HS-5 (cell line): ENCODE data around the gene TDRD1.

Experiments
- DNase-seq: peaks from one replicate; pipeline ENCODE4 v3.0.0-alpha.2; 2012; ENCODE audit warnings: low read depth

The TDRD1 gene

DNA sequence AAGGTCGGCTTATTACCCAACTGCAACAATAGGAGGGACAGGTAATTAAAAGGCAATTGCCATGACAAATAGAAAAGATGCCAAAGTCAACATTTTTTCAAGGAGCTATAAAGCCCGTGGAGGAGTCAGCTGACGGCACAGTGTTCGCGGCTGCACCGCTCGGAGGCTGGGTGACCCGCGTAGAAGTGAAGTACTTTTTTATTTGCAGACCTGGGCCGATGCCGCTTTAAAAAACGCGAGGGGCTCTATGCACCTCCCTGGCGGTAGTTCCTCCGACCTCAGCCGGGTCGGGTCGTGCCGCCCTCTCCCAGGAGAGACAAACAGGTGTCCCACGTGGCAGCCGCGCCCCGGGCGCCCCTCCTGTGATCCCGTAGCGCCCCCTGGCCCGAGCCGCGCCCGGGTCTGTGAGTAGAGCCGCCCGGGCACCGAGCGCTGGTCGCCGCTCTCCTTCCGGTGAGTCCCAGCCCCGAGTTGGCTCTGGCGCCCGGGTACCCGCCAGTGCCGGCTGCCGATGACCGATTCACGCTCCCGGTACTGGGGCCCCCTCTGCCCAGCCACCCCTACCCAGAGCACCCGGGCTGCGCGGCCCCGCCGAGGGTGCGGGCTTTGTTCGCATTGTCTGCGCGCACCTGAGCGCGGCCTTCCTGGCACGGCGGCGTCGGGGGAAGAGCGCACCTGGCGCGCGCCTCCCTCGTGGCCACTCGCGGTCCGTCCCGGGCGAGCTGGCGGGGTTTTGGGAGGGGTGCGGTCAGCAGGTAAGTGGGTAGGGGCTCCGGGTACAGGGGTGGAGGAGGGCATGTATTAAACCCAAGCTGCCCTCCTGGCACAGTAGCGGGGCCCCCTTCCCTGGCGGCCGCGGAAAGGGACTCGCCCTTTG lies 60.2 kb downstream of the TDRD1 start, which contains the start of gene VWA2:
TSS of gene VWA2 (plus strand) at position 138 of the 877 bp plus-strand sequence. CDS start 9,460 bp downstream, outside the sequence.
- DNase-seq: no peak

DNA sequence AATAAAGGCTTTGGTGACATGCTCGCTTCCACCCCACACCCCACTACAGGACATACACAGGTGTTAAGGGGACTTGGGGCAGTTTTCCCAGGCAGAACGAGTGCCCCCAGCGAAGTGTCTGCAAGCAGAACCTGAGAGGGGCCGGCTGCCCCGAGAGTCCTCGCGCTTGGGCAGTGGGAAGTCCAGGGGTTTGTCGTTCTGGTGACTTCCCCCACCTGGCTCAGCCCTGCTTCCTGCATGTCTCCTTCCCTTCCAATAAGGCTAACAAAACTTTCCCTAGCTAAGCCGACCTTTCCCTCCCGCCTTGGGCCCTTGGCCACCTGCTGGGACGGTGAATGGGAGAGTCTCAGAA lies 60.8 kb downstream of the TDRD1 start:
- no peak for DNase-seq

DNA sequence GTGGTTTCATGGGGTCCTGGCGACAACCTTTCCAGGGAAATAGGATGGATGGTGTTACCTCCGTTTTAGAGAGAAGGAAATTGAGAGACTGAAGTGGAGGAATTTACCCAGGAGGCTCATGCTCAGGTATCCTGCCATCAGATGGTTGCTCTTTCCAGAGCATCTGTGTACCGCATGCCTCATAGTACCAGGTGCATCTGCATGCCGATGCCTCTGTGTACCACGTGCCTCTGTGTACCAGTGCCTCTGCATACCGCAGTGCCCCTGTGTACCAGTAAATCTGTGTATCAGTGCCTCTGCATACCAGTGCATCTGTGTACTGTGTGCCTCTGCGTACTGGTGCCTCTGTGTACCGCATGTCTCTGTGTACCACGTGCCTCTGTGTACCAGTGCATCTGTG lies 63.1 kb downstream of the TDRD1 start:
- DNase-seq: no peak

DNA sequence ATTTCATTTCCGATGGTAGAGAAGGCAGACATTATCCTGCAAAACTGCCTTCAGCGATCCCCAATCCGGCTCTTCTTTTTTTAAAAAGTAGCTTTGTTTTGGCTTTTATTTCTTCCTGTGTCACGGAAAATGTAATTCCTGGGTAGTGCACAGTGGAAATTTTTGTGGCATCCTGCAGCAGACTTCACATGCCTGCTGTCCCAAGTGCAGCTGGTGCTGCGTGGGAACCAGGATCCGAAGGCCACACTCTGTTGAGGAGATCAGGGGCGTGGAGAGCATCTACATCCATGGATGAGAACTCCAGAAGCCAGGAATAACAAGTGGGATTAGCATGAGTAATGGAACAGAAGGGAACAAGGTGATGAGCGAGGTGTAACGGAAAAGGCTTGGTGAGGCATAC lies 64.5 kb downstream of the TDRD1 start:
- DNase-seq: no peak

DNA sequence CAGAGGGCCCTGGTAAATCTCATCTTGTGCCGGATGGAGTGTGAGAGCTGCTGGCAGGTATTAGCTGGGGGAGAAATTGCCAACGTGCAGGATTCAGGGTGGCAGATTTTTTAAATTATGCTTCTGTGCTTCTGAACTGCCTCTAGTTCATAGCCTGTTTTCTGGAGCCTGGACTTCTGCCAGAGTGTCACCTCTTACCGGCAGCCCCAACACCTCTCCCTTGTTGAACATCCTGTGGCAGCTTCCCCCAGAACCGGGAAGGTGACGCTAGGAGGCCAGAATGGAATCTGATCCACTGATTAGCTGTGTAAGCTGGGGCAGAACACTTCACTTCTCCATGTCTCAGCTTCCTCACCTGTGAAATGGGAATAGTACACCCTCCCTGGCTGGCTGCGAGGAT lies 65.0 kb downstream of the TDRD1 start:
- DNase-seq: no peak

DNA sequence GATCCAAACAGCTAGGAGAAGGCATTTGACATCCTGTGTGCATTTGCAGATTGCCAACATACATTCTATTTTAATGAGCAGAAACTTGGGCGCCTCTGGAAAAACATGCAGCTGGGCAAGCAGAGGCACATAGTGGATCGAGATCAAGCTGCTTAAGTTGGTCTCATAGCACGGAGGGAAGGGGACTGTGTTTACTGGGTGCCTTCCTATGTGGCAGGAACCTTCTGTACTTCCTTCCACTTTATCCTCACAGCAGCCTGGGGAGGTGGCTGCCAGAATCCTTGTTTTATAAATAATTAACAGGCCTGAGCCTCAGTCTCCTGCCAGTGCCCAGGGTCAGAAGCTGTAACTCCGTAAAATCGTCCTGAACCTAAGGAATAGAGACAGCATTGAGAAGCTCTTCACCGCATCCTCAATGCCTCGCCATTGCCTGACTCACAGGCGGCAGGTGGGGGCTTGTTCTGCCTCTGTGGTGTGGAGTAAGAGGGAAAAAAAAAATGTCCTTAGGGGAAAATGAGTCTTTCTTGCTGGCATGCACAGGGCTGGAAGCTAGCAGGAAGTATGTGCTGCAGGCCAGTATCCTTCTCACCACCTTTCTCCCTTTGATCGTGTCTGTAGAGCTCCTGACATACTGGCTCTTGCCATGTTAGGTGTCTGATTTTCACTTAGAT lies 66.1 kb downstream of the TDRD1 start:
- DNase-seq: no peak

DNA sequence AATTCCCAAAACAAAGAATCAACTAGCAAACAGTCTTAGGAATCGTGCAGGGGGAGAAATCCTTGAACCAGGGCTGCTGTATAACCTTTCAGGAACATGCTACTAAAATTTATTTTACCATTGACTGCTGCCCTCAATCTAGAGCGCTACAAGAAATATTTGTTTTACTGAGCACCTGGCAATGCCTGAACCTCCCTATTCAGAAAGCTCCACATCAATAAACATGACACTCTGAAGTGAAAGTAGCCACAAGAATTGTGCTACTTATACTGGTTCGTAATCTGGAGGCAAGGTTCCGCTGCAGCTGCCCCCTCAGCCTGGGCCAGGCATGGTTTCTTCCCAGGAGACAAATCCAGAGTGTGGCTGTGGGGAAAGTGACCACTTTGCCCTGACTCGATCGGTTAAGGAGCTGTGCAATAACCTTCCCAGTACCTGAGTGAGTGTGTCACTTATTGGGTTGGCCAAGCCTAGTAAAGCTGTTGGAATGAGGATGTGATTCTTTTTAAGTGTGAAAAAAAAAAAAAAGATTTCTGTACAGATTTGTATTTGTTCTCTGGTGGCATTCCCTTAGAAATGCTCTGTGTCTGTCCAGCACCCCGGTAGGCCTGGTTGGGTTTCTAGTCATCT lies 67.6 kb downstream of the TDRD1 start:
- DNase-seq: no peak

DNA sequence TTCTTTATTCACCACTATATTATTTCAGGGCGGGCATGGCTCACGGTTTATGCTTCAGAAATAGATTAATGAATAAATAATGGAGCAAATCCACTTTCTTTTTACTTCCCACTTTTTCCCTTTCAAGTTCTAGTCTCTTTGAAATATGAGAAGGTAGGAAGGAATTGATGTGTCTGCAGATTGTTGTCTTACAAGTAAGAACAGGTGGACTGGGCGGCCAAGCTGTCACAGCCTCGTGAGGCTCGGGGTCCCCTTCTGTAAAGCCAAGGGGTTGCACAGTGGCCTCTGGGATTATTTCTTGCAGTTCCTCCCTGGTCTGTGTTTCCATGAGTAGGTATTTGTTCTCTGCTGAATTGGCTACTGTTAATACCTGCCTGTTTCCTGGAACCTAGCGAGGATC lies 71.1 kb downstream of the TDRD1 start:
- no peak for DNase-seq

DNA sequence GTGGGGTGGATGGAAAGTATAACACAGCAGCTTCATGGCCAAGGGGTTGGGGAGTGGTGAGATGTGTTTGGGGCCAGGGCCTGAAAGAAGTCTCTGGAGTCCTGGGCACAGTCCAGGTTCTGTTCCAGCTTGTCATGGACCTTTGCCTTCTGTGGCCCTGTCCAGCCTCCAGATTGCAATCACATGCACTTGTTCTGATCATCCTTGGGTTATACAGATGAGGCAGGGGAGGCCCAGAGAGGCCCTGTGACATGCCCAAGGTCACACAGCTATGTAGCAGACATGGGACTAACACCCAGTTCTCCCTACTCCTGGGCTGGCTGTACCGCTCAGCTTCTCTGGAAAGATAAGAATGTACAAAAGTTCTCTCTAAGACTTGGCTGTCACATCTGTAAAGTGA lies 71.6 kb downstream of the TDRD1 start:
- no peak for DNase-seq

DNA sequence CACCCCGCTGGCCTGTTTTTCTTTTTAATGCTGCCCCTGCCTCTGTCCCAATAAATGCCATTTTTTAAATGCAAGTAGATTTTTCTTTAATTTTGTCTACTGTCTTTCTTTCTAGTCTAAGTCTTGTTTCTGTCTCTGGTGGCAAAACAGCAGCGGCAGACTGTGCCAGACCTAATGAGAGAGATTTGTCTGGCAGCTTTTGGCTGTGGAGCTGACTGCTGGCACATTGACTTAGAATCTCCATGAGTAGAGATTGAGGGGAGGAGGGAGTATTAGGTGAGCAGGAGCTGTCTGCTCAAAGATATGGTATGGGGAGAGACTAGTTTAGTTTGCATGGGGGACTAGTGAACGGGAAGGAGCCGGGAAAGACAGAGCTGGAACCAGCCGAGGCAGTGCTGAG lies 72.9 kb downstream of the TDRD1 start:
- no peak for DNase-seq

DNA sequence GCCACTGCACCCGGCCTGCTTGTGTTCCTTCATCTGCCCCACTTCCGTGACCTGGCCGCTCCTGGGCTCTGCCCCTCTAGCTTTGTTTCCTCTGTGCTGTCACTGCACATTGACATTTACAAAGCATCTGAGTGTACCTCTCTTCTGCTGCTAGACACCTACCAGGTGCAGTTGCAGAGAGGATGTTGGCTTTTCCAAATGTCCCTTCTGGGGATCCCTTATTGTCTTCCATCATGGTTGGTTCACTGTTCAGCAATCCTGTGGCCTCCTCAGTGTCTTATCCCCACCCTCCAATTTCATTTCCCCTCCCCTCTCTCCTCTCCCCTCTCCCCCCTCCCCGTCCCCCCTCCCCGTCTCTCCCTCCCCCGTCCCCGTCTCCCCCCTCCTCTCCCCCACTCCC lies 73.7 kb downstream of the TDRD1 start:
- no peak for DNase-seq

DNA sequence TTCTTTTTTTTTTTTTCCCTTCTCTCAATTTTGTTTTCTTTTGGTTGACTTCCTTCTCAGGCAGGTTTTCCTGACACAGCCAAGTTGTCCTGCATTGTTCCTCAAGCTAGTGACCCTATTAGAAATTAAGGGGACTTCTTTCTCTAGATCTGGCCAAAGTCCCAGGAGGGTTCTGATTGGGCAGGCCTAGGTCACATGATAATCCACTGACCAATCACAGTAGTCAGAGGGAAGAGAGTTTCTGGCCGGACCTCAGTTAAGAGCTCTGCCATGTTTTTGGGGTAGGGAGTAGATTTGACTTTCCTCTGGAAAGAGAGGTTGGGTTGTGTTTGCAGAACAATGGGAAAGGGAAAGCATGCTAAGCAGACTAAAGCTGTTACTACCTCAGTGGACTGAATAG lies 76.1 kb downstream of the TDRD1 start:
- no peak for DNase-seq

DNA sequence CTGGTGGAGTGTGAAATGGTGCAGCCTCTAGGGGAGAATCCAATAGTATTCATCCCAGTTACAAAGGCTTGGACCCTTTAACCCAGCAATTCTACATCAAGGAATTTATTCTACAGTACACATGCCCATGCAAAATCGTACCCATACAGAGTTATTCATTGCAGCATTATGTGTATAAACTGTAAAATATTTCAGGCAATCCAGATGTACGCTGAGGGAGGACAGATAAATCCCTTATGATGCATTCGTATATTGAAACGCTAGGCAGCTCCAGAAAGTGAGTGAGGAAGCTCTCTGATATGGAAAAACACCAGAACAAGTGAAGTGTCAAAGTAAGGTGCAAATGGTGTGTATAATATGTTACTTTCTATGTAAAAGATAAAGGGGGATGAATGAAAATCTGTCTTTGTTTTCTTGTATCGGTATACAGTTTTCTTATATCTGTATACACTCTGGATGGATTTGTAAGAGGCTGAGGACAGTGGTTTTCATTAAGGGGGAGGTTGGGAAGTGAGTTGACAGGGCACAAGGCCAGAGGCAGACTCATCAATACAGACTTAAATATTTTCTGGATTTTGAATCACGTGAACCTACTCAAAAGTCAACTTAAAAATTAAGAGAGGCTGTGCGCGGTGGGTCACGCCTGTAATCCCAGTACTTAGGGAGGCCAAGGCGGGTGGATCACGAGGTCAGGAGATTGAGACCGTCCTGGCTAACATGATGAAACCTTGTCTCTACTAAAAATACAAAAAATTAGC lies 77.0 kb downstream of the TDRD1 start:
- DNase-seq: no peak

DNA sequence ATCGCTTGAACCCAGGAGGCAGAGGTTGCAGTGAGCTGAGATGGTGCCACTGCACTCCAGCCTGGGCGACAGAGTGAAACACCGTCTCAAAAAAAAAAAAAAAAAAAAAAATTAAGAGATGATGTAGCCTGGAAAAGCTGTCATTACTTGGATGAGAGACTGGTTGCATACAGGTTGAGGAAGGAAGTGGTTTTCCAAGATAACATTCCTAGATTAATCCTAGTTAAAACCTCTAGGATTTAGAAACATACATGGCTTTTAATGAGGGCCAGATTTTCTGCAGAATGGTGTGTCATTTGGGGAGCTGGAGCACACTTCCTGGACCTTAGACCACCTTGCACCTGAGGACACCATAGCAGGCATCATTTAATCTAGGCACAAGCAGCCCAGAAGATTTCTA lies 77.7 kb downstream of the TDRD1 start:
- DNase-seq: no peak

DNA sequence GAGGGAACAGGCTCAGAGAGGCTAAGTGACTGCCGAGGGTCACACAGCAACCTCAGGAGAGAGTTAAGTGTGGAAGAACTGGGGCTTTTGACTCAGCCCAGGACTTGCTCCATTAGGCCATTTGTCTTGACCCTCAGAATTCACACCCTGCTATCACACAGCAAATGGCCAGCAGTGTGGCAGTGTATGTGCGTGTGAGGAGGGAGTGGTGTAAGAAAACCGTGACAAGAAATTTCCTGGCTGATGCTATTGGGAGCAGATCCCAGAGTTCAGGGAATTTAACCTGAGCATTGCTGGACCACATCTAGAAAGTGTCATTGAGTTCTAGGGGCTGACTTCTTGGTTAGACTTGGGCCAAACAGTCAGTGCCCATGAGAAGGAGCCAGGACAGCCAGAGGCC lies 78.3 kb downstream of the TDRD1 start:
- DNase-seq: no peak

DNA sequence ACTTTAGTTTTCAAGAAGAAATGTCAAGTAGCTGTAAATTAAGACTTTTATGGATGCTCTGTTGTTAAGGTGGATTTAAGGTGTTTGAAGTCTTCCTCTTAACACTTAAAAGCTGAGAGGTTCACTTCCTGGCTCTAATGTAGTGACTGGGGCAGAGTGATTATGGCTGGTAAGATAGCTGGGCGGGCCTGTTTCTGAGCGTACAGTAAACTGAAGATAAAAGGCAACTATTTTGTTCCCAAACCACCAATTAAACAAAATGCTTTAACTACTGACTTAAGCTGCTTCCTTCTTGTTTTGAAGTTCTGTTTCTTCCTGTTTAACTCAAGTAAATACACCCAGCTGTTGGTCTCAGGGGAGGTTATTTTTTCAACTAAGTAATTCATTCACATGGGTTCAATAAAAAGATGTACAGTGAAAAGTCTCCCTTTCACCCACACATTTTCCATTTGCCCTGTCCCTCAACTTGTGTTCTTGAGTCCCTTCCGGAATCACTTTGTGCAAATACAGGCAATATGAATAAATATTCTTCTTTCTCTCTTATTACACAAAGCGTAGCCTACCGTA lies 79.2 kb downstream of the TDRD1 start:
- no peak for DNase-seq

DNA sequence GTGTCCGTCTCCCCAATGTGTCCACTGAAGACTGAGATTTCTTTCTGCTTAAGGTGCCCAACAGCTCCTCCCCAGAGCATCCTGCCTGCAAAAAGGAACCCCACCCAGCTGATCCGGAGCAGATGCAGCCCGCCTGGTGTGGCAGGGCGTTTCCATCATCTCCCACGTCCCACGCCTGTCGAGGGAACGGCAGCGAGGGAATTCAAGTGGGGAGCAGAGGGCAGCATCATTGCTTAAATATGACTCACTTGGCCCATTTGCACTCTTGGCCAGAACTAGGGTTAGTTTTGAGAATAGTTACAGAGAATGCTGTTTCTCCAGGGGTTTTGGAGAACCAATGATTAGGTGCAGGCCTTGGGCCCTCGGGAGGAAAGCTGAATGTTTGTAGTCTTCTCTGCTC lies 80.7 kb downstream of the TDRD1 start:
- DNase-seq: no peak

DNA sequence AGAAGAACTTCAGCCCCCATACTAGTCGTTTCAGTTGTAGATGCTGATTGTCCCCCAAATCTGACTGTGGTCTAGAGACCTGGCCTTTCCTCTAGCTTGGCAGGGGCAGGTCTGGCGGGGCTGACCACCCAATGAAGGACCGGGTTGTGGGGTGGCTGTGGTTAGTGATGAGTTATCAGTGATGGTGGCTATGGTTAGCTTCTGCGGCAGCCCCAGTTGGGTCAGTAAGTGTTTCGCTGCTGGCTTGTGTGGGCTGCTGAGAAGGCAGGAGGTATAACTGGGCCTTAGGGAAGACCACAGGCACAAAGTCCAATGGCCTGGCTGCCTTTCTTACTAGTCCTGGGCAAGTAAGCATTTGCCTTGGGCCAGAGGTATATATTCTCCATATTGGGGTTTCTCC lies 81.2 kb downstream of the TDRD1 start:
- no peak for DNase-seq

DNA sequence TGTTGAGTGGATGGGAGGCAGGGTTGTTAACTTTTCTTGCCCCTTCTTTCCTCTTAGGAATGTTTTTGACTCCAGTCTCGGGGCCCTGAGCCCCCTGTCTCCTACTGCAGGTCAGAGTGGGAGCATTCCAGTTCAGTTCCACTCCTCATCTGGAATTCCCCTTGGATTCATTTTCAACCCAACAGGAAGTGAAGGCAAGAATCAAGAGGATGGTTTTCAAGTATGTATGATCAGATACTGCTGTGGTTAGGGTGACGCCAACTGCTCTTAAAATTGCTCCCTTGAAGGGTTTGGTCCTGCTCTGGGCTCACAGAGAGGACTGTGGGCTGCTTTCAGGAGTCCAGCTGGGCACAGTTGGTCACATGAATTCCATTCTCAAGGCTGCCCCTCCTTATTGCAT lies 81.9 kb downstream of the TDRD1 start:
- no peak for DNase-seq

DNA sequence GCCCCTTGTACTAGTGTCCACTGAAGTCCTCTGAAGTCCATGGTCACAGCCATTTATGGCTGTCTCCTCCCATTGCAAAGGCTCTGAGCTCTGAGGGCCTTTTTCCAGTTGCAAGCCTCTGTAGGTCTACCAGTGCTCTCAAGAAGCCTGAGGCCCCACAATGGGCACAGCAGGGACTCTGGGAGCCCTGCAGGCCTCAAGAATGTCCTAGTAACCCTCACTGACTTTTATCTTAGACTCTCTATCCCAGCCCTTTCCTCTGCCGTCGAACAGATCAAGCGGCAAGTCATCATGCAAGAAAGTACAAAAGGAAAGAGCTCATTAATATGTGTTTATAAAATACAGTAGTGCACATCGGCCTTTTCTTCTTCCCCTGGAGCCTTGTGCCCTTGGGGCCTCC lies 83.3 kb downstream of the TDRD1 start:
- DNase-seq: no peak

DNA sequence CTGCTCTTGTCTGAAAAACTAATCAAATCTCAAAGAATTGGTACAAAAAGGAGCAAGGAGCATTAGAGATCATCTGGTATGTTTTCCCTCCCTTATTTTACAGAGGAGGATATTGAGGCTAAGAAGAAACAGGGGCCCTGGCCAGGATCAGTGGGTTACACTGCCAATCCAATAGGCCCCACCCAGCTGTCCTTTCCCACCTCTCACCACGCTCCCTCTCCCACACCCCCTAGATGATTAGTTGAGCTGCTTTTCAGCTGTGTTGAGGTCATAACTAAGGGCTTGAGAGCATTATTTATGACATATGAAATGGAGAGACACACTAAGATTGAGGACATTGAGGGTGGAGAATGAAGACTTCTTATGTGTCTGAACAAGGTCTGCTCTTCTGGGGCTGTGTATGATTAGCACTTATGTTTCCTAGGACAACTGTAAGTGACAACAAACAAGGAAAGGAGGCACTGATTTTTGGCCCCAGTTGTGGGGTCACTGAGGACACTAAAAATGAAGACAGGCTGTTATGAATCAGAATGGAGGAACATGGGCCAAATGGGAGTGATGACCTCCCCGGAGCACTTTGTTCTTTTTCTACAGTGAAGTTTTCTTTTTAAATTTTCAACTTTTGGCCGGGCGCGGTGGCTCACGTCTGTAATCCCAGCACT lies 86.4 kb downstream of the TDRD1 start:
- DNase-seq: no peak

DNA sequence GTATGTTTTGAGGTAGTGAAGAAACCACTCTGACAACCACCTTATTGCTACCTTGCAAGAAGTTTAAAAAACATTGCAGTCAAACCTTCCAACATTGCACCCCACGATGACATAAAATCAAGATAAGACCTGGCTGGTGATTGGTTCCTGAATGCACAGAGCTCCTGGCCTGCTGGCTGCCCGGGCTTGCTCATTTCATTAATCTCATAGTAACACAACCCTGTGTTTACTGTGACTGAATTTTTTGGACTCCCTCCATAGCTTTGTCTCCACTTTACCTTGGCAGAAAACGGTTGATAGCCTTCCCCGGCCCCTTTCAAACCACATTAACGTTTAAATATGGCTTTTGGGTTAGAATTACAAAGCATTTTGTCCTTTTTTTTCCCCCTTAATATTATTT lies 87.4 kb downstream of the TDRD1 start:
- no peak for DNase-seq
